ENCODE data around the gene ARMC2. TPM values are rescaled to one million over a fixed set of nuclear protein-coding genes. Genes with fewer than 3 reads are reported as not detected.

Gene ARMC2
- total RNA-seq, 1 donor from 2014 or later = 2.9 TPM

DNA sequence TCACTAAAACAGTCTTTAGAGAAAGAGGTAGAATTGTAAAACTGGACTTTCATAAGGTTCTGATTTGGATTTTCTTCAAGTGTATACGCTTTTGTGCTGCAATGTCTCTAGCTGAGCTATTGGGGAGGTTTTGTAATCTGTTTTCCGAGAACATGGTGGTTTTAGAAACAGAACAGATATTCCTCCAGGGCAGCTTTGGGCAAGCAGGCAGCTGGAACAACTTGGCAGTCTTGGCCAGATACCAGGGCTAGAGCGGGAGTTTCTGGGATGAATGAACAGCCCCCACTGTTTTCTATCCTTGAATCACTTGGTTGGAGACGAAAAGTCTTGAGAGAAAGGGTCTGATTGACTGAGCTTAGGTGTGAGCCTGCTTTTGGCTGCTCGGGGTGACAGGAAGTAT is 17.1 kb upstream of the ARMC2 start:
- H3K9ac ChIP-seq = no peak overlapping the region
- no peaks in the 10 kb centered on the region for H4K20me1 ChIP-seq (ENCODE audit: low read depth)
- TF ChIP-seq EZH2phosphoT487 (IDR thresholded peaks at IDR 0.05) = no peak
- TF ChIP-seq EZH2 (IDR thresholded peaks at IDR 0.05) = no peak
- TF ChIP-seq, protein P1, sequence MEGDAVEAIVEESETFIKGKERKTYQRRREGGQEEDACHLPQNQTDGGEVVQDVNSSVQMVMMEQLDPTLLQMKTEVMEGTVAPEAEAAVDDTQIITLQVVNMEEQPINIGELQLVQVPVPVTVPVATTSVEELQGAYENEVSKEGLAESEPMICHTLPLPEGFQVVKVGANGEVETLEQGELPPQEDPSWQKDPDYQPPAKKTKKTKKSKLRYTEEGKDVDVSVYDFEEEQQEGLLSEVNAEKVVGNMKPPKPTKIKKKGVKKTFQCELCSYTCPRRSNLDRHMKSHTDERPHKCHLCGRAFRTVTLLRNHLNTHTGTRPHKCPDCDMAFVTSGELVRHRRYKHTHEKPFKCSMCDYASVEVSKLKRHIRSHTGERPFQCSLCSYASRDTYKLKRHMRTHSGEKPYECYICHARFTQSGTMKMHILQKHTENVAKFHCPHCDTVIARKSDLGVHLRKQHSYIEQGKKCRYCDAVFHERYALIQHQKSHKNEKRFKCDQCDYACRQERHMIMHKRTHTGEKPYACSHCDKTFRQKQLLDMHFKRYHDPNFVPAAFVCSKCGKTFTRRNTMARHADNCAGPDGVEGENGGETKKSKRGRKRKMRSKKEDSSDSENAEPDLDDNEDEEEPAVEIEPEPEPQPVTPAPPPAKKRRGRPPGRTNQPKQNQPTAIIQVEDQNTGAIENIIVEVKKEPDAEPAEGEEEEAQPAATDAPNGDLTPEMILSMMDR (IDR thresholded peaks at IDR 0.05) = no peak
- H3K4me1 Mint-ChIP-seq = no peaks in the 10 kb centered on the region
- no peak overlapping the region for H3K4me2 ChIP-seq
- H2AFZ ChIP-seq (replicated peaks) = no peak overlapping the region
- no peaks in the 10 kb centered on the region for H3K4me1 ChIP-seq
- H3K4me3 Mint-ChIP-seq = no peak overlapping the region
- H3K4me3 ChIP-seq = no peak overlapping the region
- H3K27ac Mint-ChIP-seq = no peak overlapping the region
- H3K36me3 Mint-ChIP-seq = no peaks in the 10 kb centered on the region
- no peaks in the 10 kb centered on the region for H3K79me2 ChIP-seq (ENCODE audit: low read depth)
- H3K9me3 ChIP-seq (ENCODE audit: low read depth) = no peaks in the 10 kb centered on the region
- DNase-seq (ENCODE audit: low spot score) = no peak
- H3K9me3 Mint-ChIP-seq = no peaks in the 10 kb centered on the region
- H3K27me3 ChIP-seq = no peaks in the 10 kb centered on the region
- no peaks in the 10 kb centered on the region for H3K36me3 ChIP-seq
- peaks cover 3% of the 10 kb centered on the region for H3K27me3 Mint-ChIP-seq (ENCODE audit: insufficient read depth, low read depth)
- no peaks in the 10 kb centered on the region for H3F3A ChIP-seq (ENCODE audit: low read depth)
- no peak overlapping the region for H3K27ac ChIP-seq

DNA sequence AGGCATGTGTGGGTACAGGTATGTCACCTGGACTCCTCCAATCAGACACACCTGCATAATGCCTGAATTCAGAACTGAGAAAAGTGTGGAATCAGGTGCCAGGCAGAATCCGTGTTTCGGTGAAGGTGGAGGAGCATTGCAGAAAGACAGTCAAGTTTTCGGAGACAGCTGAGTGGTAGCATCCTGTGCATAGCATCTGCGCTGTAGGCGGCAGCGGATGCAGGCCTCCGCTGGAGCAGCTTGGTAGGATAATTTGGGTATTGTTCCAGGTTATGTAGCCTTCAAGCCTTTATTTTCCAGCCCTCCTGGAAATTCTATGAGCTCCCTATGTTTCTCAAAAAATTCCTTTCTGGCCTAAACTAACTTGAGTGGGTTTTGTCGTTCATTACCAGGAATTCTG is 15.5 kb upstream of the ARMC2 start:
- no peaks in the 10 kb centered on the region for H3K4me1 ChIP-seq
- H3F3A ChIP-seq (ENCODE audit: low read depth) = peaks cover 3% of the 10 kb centered on the region
- Mint-ChIP-seq H3K4me1 (peaks cover 3% of the 10 kb centered on the region), H3K9me3 (no peaks in the 10 kb centered on the region), H3K27me3 (ENCODE audit: insufficient read depth, low read depth) (peaks cover 6% of the 10 kb centered on the region), H3K27ac (no peak overlapping the region), H3K36me3 (no peaks in the 10 kb centered on the region), H3K4me3 (no peak overlapping the region)
- no peaks in the 10 kb centered on the region for H3K9me3 ChIP-seq (ENCODE audit: low read depth)
- TF ChIP-seq EZH2phosphoT487 (IDR thresholded peaks at IDR 0.05) (no peak), EZH2 (IDR thresholded peaks at IDR 0.05) (no peak)
- TF ChIP-seq, protein P1 (IDR thresholded peaks at IDR 0.05) = no peak
- H4K20me1 ChIP-seq (ENCODE audit: low read depth) = no peaks in the 10 kb centered on the region
- H3K79me2 ChIP-seq (ENCODE audit: low read depth) = no peaks in the 10 kb centered on the region
- no peak overlapping the region for H2AFZ ChIP-seq (replicated peaks)
- H3K27me3 ChIP-seq = peaks cover 11% of the 10 kb centered on the region
- H3K9ac ChIP-seq = no peak overlapping the region
- no peak overlapping the region for H3K27ac ChIP-seq
- H3K36me3 ChIP-seq = no peaks in the 10 kb centered on the region
- no peak overlapping the region for H3K4me3 ChIP-seq
- no peak for DNase-seq (ENCODE audit: low spot score)
- no peak overlapping the region for H3K4me2 ChIP-seq

DNA sequence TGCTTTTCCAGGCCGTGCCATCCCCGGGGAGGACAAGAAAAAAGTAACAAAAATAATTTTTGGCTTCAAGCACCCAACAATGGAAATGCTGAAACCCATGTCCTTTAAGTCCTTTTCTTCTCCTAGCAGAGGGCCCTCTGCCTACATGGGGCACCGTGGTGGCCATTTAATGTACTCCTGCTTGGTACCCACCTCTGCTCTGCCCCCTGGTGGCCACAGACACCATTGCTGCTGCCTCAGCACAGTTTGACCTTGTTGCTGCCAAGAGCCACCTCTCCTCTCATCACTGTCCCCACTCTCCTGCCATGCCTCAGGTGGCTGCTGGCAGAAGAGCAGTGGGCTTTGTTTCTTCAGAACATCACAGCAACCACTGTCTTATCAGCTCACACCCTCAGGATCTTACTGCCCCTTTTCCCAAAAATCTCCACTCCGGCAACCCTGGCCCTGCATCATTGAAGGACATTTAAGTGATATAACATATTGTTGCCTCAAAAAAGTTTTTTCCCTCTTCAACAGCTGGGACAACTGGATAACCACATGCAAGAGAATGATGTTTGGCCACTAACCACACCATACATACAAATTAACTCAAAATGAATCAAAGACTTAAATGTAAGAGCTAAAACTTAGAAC is 12.9 kb upstream of the ARMC2 start:
- Histone ChIP-seq H3K36me3 (no peaks in the 10 kb centered on the region), H4K20me1 (ENCODE audit: low read depth) (no peaks in the 10 kb centered on the region), H3K9me3 (ENCODE audit: low read depth) (no peaks in the 10 kb centered on the region), H3K9ac (no peak overlapping the region), H3K4me2 (no peak overlapping the region), H3K79me2 (ENCODE audit: low read depth) (no peaks in the 10 kb centered on the region), H3K27me3 (peaks cover 32% of the 10 kb centered on the region), H3F3A (ENCODE audit: low read depth) (peaks cover 21% of the 10 kb centered on the region), H3K4me3 (no peak overlapping the region), H2AFZ (replicated peaks) (no peak overlapping the region), H3K4me1 (peaks cover 8% of the 10 kb centered on the region), H3K27ac (no peak overlapping the region)
- DNase-seq (ENCODE audit: low spot score) = peak; percentile 87
- Mint-ChIP-seq H3K4me1 (peaks cover 16% of the 10 kb centered on the region), H3K9me3 (no peaks in the 10 kb centered on the region), H3K27ac (no peak overlapping the region), H3K27me3 (ENCODE audit: insufficient read depth, low read depth) (peaks cover 12% of the 10 kb centered on the region), H3K36me3 (no peaks in the 10 kb centered on the region), H3K4me3 (no peak overlapping the region)
- TF ChIP-seq EZH2phosphoT487 (IDR thresholded peaks at IDR 0.05) = no peak
- TF ChIP-seq, protein P1 (IDR thresholded peaks at IDR 0.05) = peak; percentile 94
- TF ChIP-seq EZH2 (IDR thresholded peaks at IDR 0.05) = no peak
